ENCODE results near the gene LRBA.

- TF ChIP-seq CTCF (IDR thresholded peaks at IDR 0.05) (no peak), POLR2A (IDR thresholded peaks at IDR 0.05) (no peak), EP300 (IDR thresholded peaks at IDR 0.05) (no peak)
Observed at GRCh38 chr4:150585611-150586010, 429.5 kb downstream of the LRBA start.

Data from ovary (tissue), 3 donors.